Mucosa of stomach (tissue), 1 donor: ENCODE results near the gene ITK.

Source experiments
- H3K27me3 ChIP-seq: one replicate; pipeline ENCODE4 v1.7.0; 2013; ENCODE audit warnings: mild to moderate bottlenecking, low read length; ENCODE audit not compliant: control insufficient read depth, insufficient read depth
- H3K36me3 ChIP-seq: one replicate; pipeline ENCODE4 v1.7.0; 2013; ENCODE audit warnings: low read length; ENCODE audit not compliant: control insufficient read depth, insufficient read depth
- H3K4me1 ChIP-seq: one replicate; pipeline ENCODE4 v1.7.0; 2013; ENCODE audit warnings: mild to moderate bottlenecking, low read length; ENCODE audit not compliant: control insufficient read depth, insufficient read depth
- H3K4me3 ChIP-seq: one replicate; pipeline ENCODE4 v1.7.0; 2013; ENCODE audit warnings: low read length
- H3K9ac ChIP-seq: one replicate; pipeline ENCODE4 v1.7.0; 2013; ENCODE audit warnings: mild to moderate bottlenecking, low read length, moderate library complexity
- H3K9me3 ChIP-seq: one replicate; pipeline ENCODE4 v1.7.0; 2013; ENCODE audit warnings: mild to moderate bottlenecking, low read length, moderate library complexity; ENCODE audit not compliant: control insufficient read depth
- donor health status: Pancreatic carcinoma.

Gene ITK

GRCh38 chr5:157292599-157292998 is 112.0 kb downstream of the ITK start:
- H3K9me3 ChIP-seq = no peaks in the 10 kb centered on the region
- H3K9ac ChIP-seq = no peak overlapping the region
- H3K4me3 ChIP-seq = no peak overlapping the region
- H3K4me1 ChIP-seq = no peaks in the 10 kb centered on the region
- H3K36me3 ChIP-seq = no peaks in the 10 kb centered on the region
- no peaks in the 10 kb centered on the region for H3K27me3 ChIP-seq

- H3K27me3 ChIP-seq = no peaks in the 10 kb centered on the region
- H3K9ac ChIP-seq = no peak overlapping the region
- no peaks in the 10 kb centered on the region for H3K36me3 ChIP-seq
- no peak overlapping the region for H3K4me3 ChIP-seq
- no peaks in the 10 kb centered on the region for H3K4me1 ChIP-seq
- H3K9me3 ChIP-seq = no peaks in the 10 kb centered on the region
These were observed 113.9 kb downstream of the ITK start for GRCh38 chr5:157294407-157295091.

DNA sequence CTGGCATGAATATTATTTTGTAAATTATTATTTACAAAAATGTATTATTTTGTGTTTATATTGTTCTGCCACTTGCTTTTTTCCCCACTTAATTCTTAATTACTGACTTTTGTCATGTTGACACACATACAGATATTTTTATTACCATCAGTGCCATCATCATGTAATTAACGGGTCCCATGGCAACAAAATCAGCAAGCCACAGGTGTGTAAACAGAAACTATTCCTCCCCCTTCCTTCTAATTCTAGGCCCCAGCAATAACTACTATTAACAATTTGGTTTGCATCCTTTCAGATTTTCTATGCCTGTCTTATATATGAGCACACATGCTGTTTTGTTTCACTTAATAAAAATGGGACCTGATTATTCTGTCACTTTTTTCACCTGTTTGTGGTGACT is 114.6 kb downstream of the ITK start:
- H3K9me3 ChIP-seq = no peaks in the 10 kb centered on the region
- H3K4me1 ChIP-seq = no peaks in the 10 kb centered on the region
- H3K4me3 ChIP-seq = no peak overlapping the region
- H3K27me3 ChIP-seq = no peaks in the 10 kb centered on the region
- no peaks in the 10 kb centered on the region for H3K36me3 ChIP-seq
- H3K9ac ChIP-seq = no peak overlapping the region

DNA sequence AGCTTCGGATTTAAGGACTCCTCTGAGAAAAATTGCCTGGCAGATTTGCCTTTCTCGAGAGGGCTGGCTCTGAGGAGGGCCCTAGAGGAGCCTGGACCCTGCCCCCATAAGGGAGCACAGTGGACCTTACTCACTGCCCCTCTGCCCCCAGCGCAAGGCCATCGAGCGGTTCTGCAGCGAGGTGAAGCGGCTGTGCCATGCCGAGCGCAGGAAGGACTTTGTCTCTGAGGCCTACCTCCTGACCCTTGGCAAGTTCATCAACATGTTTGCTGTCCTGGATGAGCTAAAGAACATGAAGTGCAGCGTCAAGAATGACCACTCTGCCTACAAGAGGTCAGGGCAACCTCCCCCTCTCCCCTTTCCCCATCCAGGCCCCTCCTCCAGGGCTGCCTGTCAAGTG is 119.9 kb downstream of the ITK start:
- Histone ChIP-seq H3K36me3 (no peaks in the 10 kb centered on the region), H3K27me3 (no peaks in the 10 kb centered on the region), H3K4me1 (no peaks in the 10 kb centered on the region), H3K4me3 (no peak overlapping the region), H3K9ac (no peak overlapping the region), H3K9me3 (no peaks in the 10 kb centered on the region)

DNA sequence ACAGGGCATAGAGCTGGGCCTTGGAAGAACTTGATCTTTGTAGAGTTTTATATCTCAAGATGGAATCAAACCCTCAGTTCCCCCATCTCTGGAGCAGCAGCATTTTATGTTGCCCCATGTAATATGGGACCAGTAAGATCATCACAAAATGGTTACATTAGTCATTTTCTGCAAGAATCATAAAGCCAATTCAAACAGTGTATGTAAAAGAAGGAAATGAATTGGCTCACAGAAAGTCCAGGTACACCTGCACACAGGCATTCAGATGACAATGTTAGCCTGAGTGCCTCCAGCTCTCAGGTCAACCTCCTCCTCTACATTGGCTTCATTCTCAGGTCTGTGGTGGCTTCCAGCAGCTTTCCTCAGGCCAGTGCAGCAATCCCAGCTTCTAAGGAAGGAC is 120.4 kb downstream of the ITK start:
- no peaks in the 10 kb centered on the region for H3K27me3 ChIP-seq
- H3K4me3 ChIP-seq = no peak overlapping the region
- no peaks in the 10 kb centered on the region for H3K9me3 ChIP-seq
- H3K36me3 ChIP-seq = no peaks in the 10 kb centered on the region
- no peaks in the 10 kb centered on the region for H3K4me1 ChIP-seq
- no peak overlapping the region for H3K9ac ChIP-seq

DNA sequence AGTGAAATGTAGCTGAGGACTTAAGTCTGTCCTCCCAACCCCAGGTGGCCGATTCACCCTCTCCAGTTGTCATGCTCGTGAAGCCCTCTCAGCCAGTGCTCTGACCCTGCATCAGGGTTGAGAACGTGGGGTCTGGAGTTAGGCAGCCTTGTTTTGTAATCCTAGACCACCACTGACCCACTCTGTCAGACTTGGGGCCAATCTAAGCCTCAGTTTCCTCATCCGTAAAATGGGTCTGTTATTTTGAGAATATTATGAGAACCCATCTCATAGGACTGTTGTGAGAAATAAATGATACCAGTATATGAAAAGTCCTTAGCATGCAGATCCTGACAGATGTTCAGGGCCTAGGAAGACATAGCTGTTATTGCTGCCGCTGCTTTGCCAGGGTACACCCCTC is 122.4 kb downstream of the ITK start:
- no peaks in the 10 kb centered on the region for H3K36me3 ChIP-seq
- H3K4me3 ChIP-seq = no peak overlapping the region
- H3K27me3 ChIP-seq = no peaks in the 10 kb centered on the region
- no peaks in the 10 kb centered on the region for H3K9me3 ChIP-seq
- H3K4me1 ChIP-seq = no peaks in the 10 kb centered on the region
- H3K9ac ChIP-seq = no peak overlapping the region

- Histone ChIP-seq H3K36me3 (no peaks in the 10 kb centered on the region), H3K9me3 (no peaks in the 10 kb centered on the region), H3K27me3 (no peaks in the 10 kb centered on the region), H3K4me1 (no peaks in the 10 kb centered on the region), H3K4me3 (no peak overlapping the region), H3K9ac (no peak overlapping the region)
These were observed 123.2 kb downstream of the ITK start for GRCh38 chr5:157303667-157304327.
